ENCODE results near the gene PEPD. TPM values are rescaled to one million over a fixed set of nuclear protein-coding genes. Genes with fewer than 3 reads are reported as not detected.

PEPD gene
- total and polyA plus RNA-seq, 2 experiments from 2014 or later = 141 to 175 TPM

- H3K4me2 ChIP-seq = no peak overlapping the region
- no peak for DNase-seq (ENCODE audit: low spot score)
- WGBS (ENCODE audit: low lambda C conversion rate, missing lambda C conversion rate) = 66% methylated on average over 8 of the region's 8 CpGs
- H2AFZ ChIP-seq = no peak overlapping the region
- H3K9me2 ChIP-seq (replicated peaks; ENCODE audit: insufficient read depth) = no peaks in the 10 kb centered on the region
- TF ChIP-seq CTCF (IDR thresholded peaks at IDR 0.05; ENCODE audit: poor library complexity) = no peak
- no peak for TF ChIP-seq EZH2 (IDR thresholded peaks at IDR 0.05; ENCODE audit: borderline replicate concordance)
- TF ChIP-seq EZH2phosphoT487 (IDR thresholded peaks at IDR 0.05; ENCODE audit: low read depth, severe bottlenecking, unreplicated experiment) = no peak
- no peaks in the 10 kb centered on the region for H3K9me3 ChIP-seq (ENCODE audit: low read depth)
- peaks cover 37% of the 10 kb centered on the region for H3K4me1 ChIP-seq (ENCODE audit: insufficient read depth)
- no peaks in the 10 kb centered on the region for H3K79me2 ChIP-seq
- no peaks in the 10 kb centered on the region for H3K27me3 ChIP-seq
- no peaks in the 10 kb centered on the region for H4K20me1 ChIP-seq (ENCODE audit: insufficient read depth, poor library complexity, severe bottlenecking)
- peak overlapping the region; percentile 99 for H3K27ac ChIP-seq
- H3K4me3 ChIP-seq = no peak overlapping the region
- no peaks in the 10 kb centered on the region for H3K36me3 ChIP-seq (replicated peaks; ENCODE audit: insufficient read depth, low read depth)
Measured at GRCh38 chr19:33405254-33405552, 116.4 kb downstream of the PEPD start.

GRCh38 chr19:33404506-33405253 lies 116.9 kb downstream of the PEPD start:
- peaks cover 38% of the 10 kb centered on the region for H3K4me1 ChIP-seq (ENCODE audit: insufficient read depth)
- H3K79me2 ChIP-seq = no peaks in the 10 kb centered on the region
- H3K27me3 ChIP-seq = no peaks in the 10 kb centered on the region
- H4K20me1 ChIP-seq (ENCODE audit: insufficient read depth, poor library complexity, severe bottlenecking) = no peaks in the 10 kb centered on the region
- no peak overlapping the region for H3K4me2 ChIP-seq
- H3K4me3 ChIP-seq = no peak overlapping the region
- no peak for DNase-seq (ENCODE audit: low spot score)
- 72% methylated on average over 18 of the region's 18 CpGs for WGBS (ENCODE audit: low lambda C conversion rate, missing lambda C conversion rate)
- TF ChIP-seq CTCF (IDR thresholded peaks at IDR 0.05; ENCODE audit: poor library complexity) = no peak
- TF ChIP-seq EZH2phosphoT487 (IDR thresholded peaks at IDR 0.05; ENCODE audit: low read depth, severe bottlenecking, unreplicated experiment) = no peak
- no peak for TF ChIP-seq EZH2 (IDR thresholded peaks at IDR 0.05; ENCODE audit: borderline replicate concordance)
- H3K36me3 ChIP-seq (replicated peaks; ENCODE audit: insufficient read depth, low read depth) = no peaks in the 10 kb centered on the region
- H2AFZ ChIP-seq = no peak overlapping the region
- H3K27ac ChIP-seq = peak overlapping the region; percentile 99
- no peaks in the 10 kb centered on the region for H3K9me3 ChIP-seq (ENCODE audit: low read depth)
- H3K9me2 ChIP-seq (replicated peaks; ENCODE audit: insufficient read depth) = no peaks in the 10 kb centered on the region

GRCh38 chr19:33403973-33404304 lies 117.7 kb downstream of the PEPD start:
- Histone ChIP-seq H3K4me2 (no peak overlapping the region), H3K27ac (peak overlapping the region; percentile 99), H3K27me3 (no peaks in the 10 kb centered on the region), H3K79me2 (no peaks in the 10 kb centered on the region), H3K4me3 (no peak overlapping the region), H3K9me3 (ENCODE audit: low read depth) (no peaks in the 10 kb centered on the region), H3K4me1 (ENCODE audit: insufficient read depth) (peaks cover 38% of the 10 kb centered on the region), H4K20me1 (ENCODE audit: insufficient read depth, poor library complexity, severe bottlenecking) (no peaks in the 10 kb centered on the region), H2AFZ (no peak overlapping the region), H3K36me3 (replicated peaks; ENCODE audit: insufficient read depth, low read depth) (no peaks in the 10 kb centered on the region), H3K9me2 (replicated peaks; ENCODE audit: insufficient read depth) (no peaks in the 10 kb centered on the region)
- no peak for DNase-seq (ENCODE audit: low spot score)
- no peak for TF ChIP-seq EZH2phosphoT487 (IDR thresholded peaks at IDR 0.05; ENCODE audit: low read depth, severe bottlenecking, unreplicated experiment)
- no peak for TF ChIP-seq CTCF (IDR thresholded peaks at IDR 0.05; ENCODE audit: poor library complexity)
- no peak for TF ChIP-seq EZH2 (IDR thresholded peaks at IDR 0.05; ENCODE audit: borderline replicate concordance)
- 91% methylated on average over 6 of the region's 6 CpGs for WGBS (ENCODE audit: low lambda C conversion rate, missing lambda C conversion rate)

Measured in hepatocyte (in vitro differentiated cells).